ENCODE results near the gene THADA.
"Not testable (repeated sequence)": the region's sequence is repeated elsewhere in the genome, so short reads cannot be mapped to it uniquely, and the experiment has no call there.

- TF ChIP-seq CTCF (IDR thresholded peaks at IDR 0.05); E2F4 (CRISPR knock-in tag; IDR thresholded peaks at IDR 0.05; ENCODE audit: borderline replicate concordance, low read depth); MLX (CRISPR knock-in tag; IDR thresholded peaks at IDR 0.05); JAZF1 (CRISPR knock-in tag; IDR thresholded peaks at IDR 0.05); ZNF232 (CRISPR knock-in tag; IDR thresholded peaks at IDR 0.05); IRF1 (CRISPR knock-in tag; IDR thresholded peaks at IDR 0.05); CREB1 (CRISPR knock-in tag; IDR thresholded peaks at IDR 0.05): not testable (repeated sequence)
Observed at GRCh38 chr2:43284347-43284746, 311.5 kb downstream of the THADA start.
